ENCODE results near the gene MFAP5. TPM values are rescaled to one million over a fixed set of nuclear protein-coding genes. Genes with fewer than 3 reads are reported as not detected.

The MFAP5 gene
- total and polyA plus RNA-seq, 2 of the 4 experiments (the other 2 are of a cell fraction): 0.90 to 1.9 TPM

- H3K4me1 ChIP-seq (ENCODE audit: control insufficient read depth, insufficient read depth, low read length): no peaks in the 10 kb centered on the region
- no peak overlapping the region for H3K27ac ChIP-seq (ENCODE audit: insufficient read depth, low read length)
- H3K27me3 ChIP-seq (ENCODE audit: control insufficient read depth, insufficient read depth, low read length): no peaks in the 10 kb centered on the region
- no peak overlapping the region for H2BK20ac ChIP-seq (ENCODE audit: low read depth, low read length)
- H2AK5ac ChIP-seq (ENCODE audit: low read depth, low read length): no peak overlapping the region
- BruUV-seq (replicated peaks): no TSS peak
- H4K91ac ChIP-seq (ENCODE audit: insufficient read depth, low read depth, low read length): no peak overlapping the region
- H3K9me1 ChIP-seq (ENCODE audit: insufficient read depth, low read length): no peaks in the 10 kb centered on the region
- no peak for ATAC-seq (ENCODE audit: low read depth)
- no peak for TF ChIP-seq BHLHE40 (IDR thresholded peaks at IDR 0.05; ENCODE audit: low read depth, low read length)
- no peak for TF ChIP-seq CEBPB (IDR thresholded peaks at IDR 0.05; ENCODE audit: low read depth, low read length)
- TF ChIP-seq NFE2L2 (IDR thresholded peaks at IDR 0.05; ENCODE audit: low read depth, low read length): no peak
- no peak for TF ChIP-seq FOS (IDR thresholded peaks at IDR 0.05; ENCODE audit: low read depth, low read length)
- no peak for TF ChIP-seq SMC3 (IDR thresholded peaks at IDR 0.05; ENCODE audit: low read depth, low read length)
- no peak for TF ChIP-seq CTCF (conservative IDR thresholded peaks at IDR 0.05; ENCODE audit: low read depth, low read length)
- no peak for TF ChIP-seq USF2 (IDR thresholded peaks at IDR 0.05; ENCODE audit: low read depth, low read length)
- TF ChIP-seq RAD21 (IDR thresholded peaks at IDR 0.05; ENCODE audit: low read length): no peak
- no peaks in the 10 kb centered on the region for H3K36me3 ChIP-seq (ENCODE audit: control insufficient read depth, insufficient read depth, low read length)
- in situ Hi-C loops (cut with MboI; ENCODE audit: low sequenced_read_pairs): no loop called here
- H3K9me3 ChIP-seq (ENCODE audit: control insufficient read depth, insufficient read depth, low read length): no peaks in the 10 kb centered on the region
- DNase-seq: no peak
- no peak overlapping the region for H3K4me2 ChIP-seq (ENCODE audit: low read depth, low read length)
- no peak overlapping the region for H2BK5ac ChIP-seq (ENCODE audit: low read depth, low read length, poor library complexity, severe bottlenecking)
- H3K23ac ChIP-seq (ENCODE audit: low read depth, low read length): no peak overlapping the region
- no peaks in the 10 kb centered on the region for H4K20me1 ChIP-seq (ENCODE audit: insufficient read depth, low read length)
- no peak overlapping the region for H3K14ac ChIP-seq (replicated peaks; ENCODE audit: low read depth, low read length)
- no peak overlapping the region for H3K56ac ChIP-seq (ENCODE audit: extremely low read depth, insufficient read depth, low read length)
- CTCF ChIA-PET: no interaction called here
- no CpG with 5 or more reads among the region's 2 CpGs for WGBS, 2 experiments (ENCODE audit: extremely low coverage in 2 of 2, insufficient read length in 1 of 2)
- dilution Hi-C loops (cut with HindIII; ENCODE audit: low sequenced_read_pairs, unreplicated experiment): no loop called here
- H3K79me1 ChIP-seq (ENCODE audit: low read depth in 1 of 2, low read length in 2 of 2): no peaks in the 10 kb centered on the region
- H2AFZ ChIP-seq (replicated peaks; ENCODE audit: low read length, poor library complexity): no peak overlapping the region
- H2BK120ac ChIP-seq (ENCODE audit: low read depth, low read length): no peak overlapping the region
- intact Hi-C loops (cut with micrococcal nuclease): no loop called here
- H3K9ac ChIP-seq (ENCODE audit: low read depth, low read length): no peak overlapping the region
- POLR2A ChIA-PET (ENCODE audit: unreplicated experiment): no interaction called here
- no peak overlapping the region for H3K18ac ChIP-seq (ENCODE audit: low read depth, low read length)
- no peak overlapping the region for H3K4me3 ChIP-seq (ENCODE audit: insufficient read depth, low read depth, low read length)
- no peak overlapping the region for H2AK9ac ChIP-seq (replicated peaks; ENCODE audit: low read depth, low read length, poor library complexity)
- no peak overlapping the region for H3K4ac ChIP-seq (ENCODE audit: low read depth, low read length)
- no peak overlapping the region for H2BK15ac ChIP-seq (ENCODE audit: low read depth, low read length)
- no peak overlapping the region for H4K8ac ChIP-seq (ENCODE audit: low read depth in 2 of 2, low read length in 2 of 2)
- no peak overlapping the region for H4K5ac ChIP-seq (ENCODE audit: low read depth, low read length)
These were observed 59.3 kb downstream of the MFAP5 start for GRCh38 chr12:8603286-8603685.
